ENCODE measurements around the gene SOCS7.

DNA sequence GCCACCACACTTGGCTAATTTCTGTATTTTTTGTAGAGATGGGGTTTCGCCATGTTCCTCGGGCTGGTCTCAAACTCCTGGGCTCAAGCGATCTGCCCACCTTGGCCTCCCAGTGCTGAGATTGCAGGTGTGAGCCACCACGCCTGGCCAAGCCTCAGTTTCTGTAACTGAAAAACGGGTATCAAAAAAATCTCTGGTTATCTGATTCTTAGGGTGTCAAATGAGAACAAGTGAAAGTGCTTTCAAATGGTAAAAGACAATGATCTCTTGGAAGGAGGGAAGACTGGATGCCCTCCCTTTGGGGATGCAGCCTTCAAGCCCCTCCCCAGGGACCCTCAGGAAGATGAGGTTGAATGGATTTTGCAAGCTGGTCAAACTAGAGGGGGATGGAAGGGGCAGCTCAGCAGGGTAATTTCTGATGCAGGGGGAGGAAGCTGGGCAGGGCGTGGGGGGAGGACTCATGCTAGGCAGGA, 98.9 kb downstream of the SOCS7 start:
- TF ChIP-seq, protein P1, sequence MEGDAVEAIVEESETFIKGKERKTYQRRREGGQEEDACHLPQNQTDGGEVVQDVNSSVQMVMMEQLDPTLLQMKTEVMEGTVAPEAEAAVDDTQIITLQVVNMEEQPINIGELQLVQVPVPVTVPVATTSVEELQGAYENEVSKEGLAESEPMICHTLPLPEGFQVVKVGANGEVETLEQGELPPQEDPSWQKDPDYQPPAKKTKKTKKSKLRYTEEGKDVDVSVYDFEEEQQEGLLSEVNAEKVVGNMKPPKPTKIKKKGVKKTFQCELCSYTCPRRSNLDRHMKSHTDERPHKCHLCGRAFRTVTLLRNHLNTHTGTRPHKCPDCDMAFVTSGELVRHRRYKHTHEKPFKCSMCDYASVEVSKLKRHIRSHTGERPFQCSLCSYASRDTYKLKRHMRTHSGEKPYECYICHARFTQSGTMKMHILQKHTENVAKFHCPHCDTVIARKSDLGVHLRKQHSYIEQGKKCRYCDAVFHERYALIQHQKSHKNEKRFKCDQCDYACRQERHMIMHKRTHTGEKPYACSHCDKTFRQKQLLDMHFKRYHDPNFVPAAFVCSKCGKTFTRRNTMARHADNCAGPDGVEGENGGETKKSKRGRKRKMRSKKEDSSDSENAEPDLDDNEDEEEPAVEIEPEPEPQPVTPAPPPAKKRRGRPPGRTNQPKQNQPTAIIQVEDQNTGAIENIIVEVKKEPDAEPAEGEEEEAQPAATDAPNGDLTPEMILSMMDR (conservative IDR thresholded peaks at IDR 0.05; ENCODE audit: low read depth in 2 of 2), result no peak
- TF ChIP-seq REST (IDR thresholded peaks at IDR 0.05; ENCODE audit: unreplicated experiment) (no peak), POLR2AphosphoS5 (IDR thresholded peaks at IDR 0.05; ENCODE audit: low read depth) (no peak), EZH2phosphoT487 (IDR thresholded peaks at IDR 0.05; ENCODE audit: unreplicated experiment) (no peak), EZH2 (IDR thresholded peaks at IDR 0.05; ENCODE audit: low read depth, unreplicated experiment) (no peak), JUNB (IDR thresholded peaks at IDR 0.05; ENCODE audit: unreplicated experiment) (no peak)
